GM12878 (cell line): ENCODE data around the gene OPRD1. TPM values are rescaled to one million over a fixed set of nuclear protein-coding genes. Genes with fewer than 3 reads are reported as not detected.
"Not testable (repeated sequence)": the region's sequence is repeated elsewhere in the genome, so short reads cannot be mapped to it uniquely, and the experiment has no call there.

Experiments used
- ATAC-seq: fragments of 200-7000 bp; cut with Tn5 transposase; 3 replicates; pipeline ENCODE4 v1.9.1; 2020; ENCODE audit warnings: mild to moderate bottlenecking, moderate library complexity
- BruUV-seq: library from RNA; stranded (reverse); fragments of 400-500 nt; replicated peaks from 2 replicates; lab custom pipeline; 2021; lab: Mats Ljungman, UMichigan
- CTCF ChIA-PET: fragments of 300-600 bp; sonication (Branson Sonifier 250); formaldehyde crosslinking; extraction: SDS; loops from one replicate; lab custom pipeline; 2021; ENCODE audit warnings: inconsistent platforms; lab: Yijun Ruan, JAX
- POLR2A ChIA-PET: fragments of 350-600 bp; formaldehyde crosslinking; extraction: SDS; loops from one replicate; lab custom pipeline; 2021; ENCODE audit warnings: inconsistent platforms; lab: Charles Lee
- RAD21 ChIA-PET: fragments of 300-600 bp; sonication (Branson Sonifier 250); formaldehyde crosslinking; loops from one replicate; lab custom pipeline; 2023; ENCODE audit warnings: antibody characterized with exemption; ENCODE audit not compliant: unreplicated experiment; lab: Charles Lee
- SMC1A ChIA-PET: fragments of 300-600 bp; sonication (Branson Sonifier 250); formaldehyde crosslinking; loops from one replicate; lab custom pipeline; 2023; ENCODE audit not compliant: unreplicated experiment, uncharacterized antibody; lab: Charles Lee
- DNase-seq: peaks from one replicate; pipeline ENCODE4 v3.0.0-alpha.2; 2011; ENCODE audit warnings: low read depth, low spot score
- FAIRE-seq: peaks from 3 replicates; lab custom pipeline; 2011; peaks lifted over from hg19 to GRCh38; lab: Jason Lieb, UNC
- H2AFZ ChIP-seq: 2 replicates; pipeline ENCODE4 v1.6.0; 2011; ENCODE audit warnings: low read depth, low read length, control low read depth; ENCODE audit not compliant: control insufficient read depth
- H3K27ac ChIP-seq: 2 replicates; pipeline ENCODE4 v1.5.1; 2011; ENCODE audit warnings: control low read depth; ENCODE audit not compliant: control insufficient read depth, insufficient read depth
- H3K27me3 ChIP-seq, 2 experiments: replicated peaks in 1 of 2; 2 replicates each; pipeline versions ENCODE4 v1.6.0 to v1.6.1; 2011; ENCODE audit warnings: low read length in 1 of 2; ENCODE audit not compliant: control insufficient read depth in 2 of 2, insufficient read depth in 2 of 2
- H3K36me3 ChIP-seq, 2 experiments: 2 replicates each; pipeline ENCODE4 v1.5.1; 2011; ENCODE audit warnings: low read length in 1 of 2; ENCODE audit not compliant: control insufficient read depth in 2 of 2, insufficient read depth in 2 of 2
- H3K4me1 ChIP-seq: 2 replicates; pipeline ENCODE4 v1.6.1; 2011; ENCODE audit warnings: mild to moderate bottlenecking, low read length, moderate library complexity, mixed read lengths; ENCODE audit not compliant: control insufficient read depth, insufficient read depth
- H3K4me2 ChIP-seq: 2 replicates; pipeline ENCODE4 v1.6.0; 2011; ENCODE audit warnings: control low read depth; ENCODE audit not compliant: control insufficient read depth, insufficient read depth
- H3K4me3 ChIP-seq: fragments of 200-600 bp; sonication (generic); 2 replicates; pipeline ENCODE4 v1.5.1; 2016
- H3K79me2 ChIP-seq: 2 replicates; pipeline ENCODE4 v1.6.0; 2011; ENCODE audit warnings: low read length; ENCODE audit not compliant: control insufficient read depth, insufficient read depth
- H3K9ac ChIP-seq: 2 replicates; pipeline ENCODE4 v1.8.0; 2011; ENCODE audit warnings: low read length, control low read depth, mixed read lengths; ENCODE audit not compliant: control insufficient read depth, insufficient read depth
- H3K9me3 ChIP-seq: replicated peaks from 3 replicates; pipeline ENCODE4 v1.5.1; 2011; ENCODE audit warnings: mild to moderate bottlenecking, low read length; ENCODE audit not compliant: control insufficient read depth, insufficient read depth
- H4K20me1 ChIP-seq: 2 replicates; pipeline ENCODE4 v1.6.0; 2011; ENCODE audit not compliant: control insufficient read depth, insufficient read depth
- CTCF ChIP-seq, 3 experiments: IDR thresholded peaks in 2 of 3; conservative IDR thresholded peaks in 1 of 3; 2 replicates each; pipeline ENCODE4 v1.5.1; 2011; ENCODE audit warnings: low read depth in 3 of 3, low read length in 3 of 3, mild to moderate bottlenecking in 3 of 3, control low read depth in 2 of 3, moderate library complexity in 2 of 3, inconsistent platforms in 1 of 3, mixed read lengths in 1 of 3; ENCODE audit not compliant: control insufficient read depth in 2 of 3, insufficient read depth in 1 of 3; ENCODE audit errors: extremely low read depth in 1 of 3
- MTA2 ChIP-seq: fragments of 450-650 bp; IDR thresholded peaks from 2 replicates; pipeline ENCODE4 v1.6.1; 2016; ENCODE audit warnings: low read depth, mild to moderate bottlenecking, moderate library complexity
- ZNF384 ChIP-seq: IDR thresholded peaks from 2 replicates; pipeline ENCODE4 v1.6.1; 2012; ENCODE audit warnings: low read depth, mild to moderate bottlenecking, low read length, improper control_type of control experiment, borderline replicate concordance
- WGBS: methylation state at CpG from one replicate; pipeline ENCODE4 v1.1.6; 2016; ENCODE audit warnings: low lambda C conversion rate; ENCODE audit not compliant: insufficient replicate concordance, insufficient coverage; ENCODE audit errors: missing lambda C conversion rate; 5-methylcytosine and 5-hydroxymethylcytosine counted together
- in situ Hi-C: fragments of 300-500 bp; cut with MboI; formaldehyde crosslinking; loops from 9 replicates; pipeline ENCODE4 v1.14.3; 2018; ENCODE audit warnings: mixed read lengths
- intact Hi-C: fragments of 100-400 bp; cut with micrococcal nuclease; formaldehyde crosslinking; loops from one replicate; pipeline ENCODE4 v1.14.2; 2022; ENCODE audit not compliant: unreplicated experiment
- polyA plus RNA-seq, 11 experiments: library from polyadenylated mRNA; depleted of rRNA in 4 of 11; unstranded in 6 of 11; stranded (reverse) in 5 of 11; fragments of >200 nt; fragmentation: Nextera tagmentation in 4 of 11; fragmentation: Illumina TruSeq in 1 of 11; extraction: Ambion mirVana in 4 of 11; extraction: Trizol in 1 of 11; gene quantifications; 1 replicate in 1 of 11; 2 replicates in 10 of 11; pipeline versions ENCODE4 v1.2.1 to v1.2.3, GENCODE V29; 2011 to 2016; ENCODE audit warnings: inconsistent platforms in 2 of 11, missing spikeins in 2 of 11, low read depth in 1 of 11
- total RNA-seq, 4 experiments: library from RNA; depleted of rRNA in 3 of 4; stranded (reverse); fragments of >200 nt in 3 of 4; fragmentation: Illumina TruSeq in 1 of 4; extraction: Trizol in 1 of 4; gene quantifications; 2 replicates each; pipeline versions ENCODE4 v1.2.1 to v1.2.3, GENCODE V29; 2013 to 2021

OPRD1 gene
- total and polyA plus RNA-seq, 10 of the 15 experiments (the other 5 are each of a cell fraction or from before 2014, with no cell fraction given): 0.02 TPM; not detected in 8

GRCh38 chr1:28792644-28793121 is 19.3 kb upstream of the OPRD1 start:
- ATAC-seq (peak; percentile 38; the same call in 2 of the 3 replicates), DNase-seq (no peak), FAIRE-seq (no peak)
- H2AFZ ChIP-seq: no peak overlapping the region
- no peak overlapping the region for H3K4me2 ChIP-seq
- no peaks in the 10 kb centered on the region for H3K4me1 ChIP-seq
- H3K36me3 ChIP-seq: no peaks in the 10 kb centered on the region
- H3K9ac ChIP-seq: no peak overlapping the region
- no peak overlapping the region for H3K4me3 ChIP-seq
- no peaks in the 10 kb centered on the region for H4K20me1 ChIP-seq
- SMC1A ChIA-PET: interaction anchor here (0.6 to 1.2 kb wide), 2 partner anchors 17 to 167 kb away, joined by 3 read pairs; no protein-coding TSS in a partner anchor
- H3K27ac ChIP-seq: no peak overlapping the region
- CTCF ChIA-PET: interaction anchor here (1.0 to 3.3 kb wide), 4 partner anchors 12 to 89 kb away, joined by 3 to 16 read pairs (median 4); no protein-coding TSS in a partner anchor
- H3K9me3 ChIP-seq: no peaks in the 10 kb centered on the region
- in situ Hi-C loops: no loop called here
- intact Hi-C loops: no loop called here
- H3K79me2 ChIP-seq: no peaks in the 10 kb centered on the region
- POLR2A ChIA-PET: no interaction called here
- RAD21 ChIA-PET: interaction anchor here (3.3 kb wide), 1 partner anchor 84 kb away, joined by 9 read pairs; no protein-coding TSS in a partner anchor
- no peaks in the 10 kb centered on the region; a peak in 1 of 4 replicates for H3K27me3 ChIP-seq
- 0% methylated on average over 1 of the region's 1 CpG for WGBS
- BruUV-seq: no TSS peak
- TF ChIP-seq CTCF (IDR thresholded peaks at IDR 0.05 in 2 of 3, conservative IDR thresholded peaks at IDR 0.05 in 1 of 3; ENCODE audit: control insufficient read depth in 2 of 3, extremely low read depth in 1 of 3, insufficient read depth in 1 of 3, low read depth in 3 of 3, low read length in 3 of 3) (peak in 1 of 3 experiments; percentile 23; a peak in 2 of 6 replicates), ZNF384 (no peak), MTA2 (no peak)
- TF ChIP-seq, all 136 proteins: peak for 1

GRCh38 chr1:28794582-28794981 is 17.4 kb upstream of the OPRD1 start:
- H3K36me3 ChIP-seq, intact Hi-C loops, DNase-seq, H3K4me2 ChIP-seq, H3K79me2 ChIP-seq, H3K27ac ChIP-seq, H3K4me3 ChIP-seq, H4K20me1 ChIP-seq, H3K4me1 ChIP-seq, H3K9ac ChIP-seq, H3K9me3 ChIP-seq, in situ Hi-C loops, ATAC-seq, H2AFZ ChIP-seq, FAIRE-seq, BruUV-seq, H3K27me3 ChIP-seq: not testable (repeated sequence)
- ChIA-PET CTCF (interaction anchor here (0.6 to 1.6 kb wide), 2 partner anchors 11 to 82 kb away, joined by 3 read pairs; no protein-coding TSS in a partner anchor), POLR2A (interaction anchor here (0.5 kb wide), 2 partner anchors 43 to 240 kb away, joined by 3 to 6 read pairs; no protein-coding TSS in a partner anchor), SMC1A (interaction anchor here (1.3 to 2.5 kb wide), 2 partner anchors 10 to 87 kb away, joined by 3 to 6 read pairs; no protein-coding TSS in a partner anchor), RAD21 (interaction anchor here (3.3 kb wide), 1 partner anchor 82 kb away, joined by 9 read pairs; no protein-coding TSS in a partner anchor)
- WGBS: 52% methylated on average over 5 of the region's 5 CpGs
